Neural progenitor cell (in vitro differentiated cells): ENCODE data around the gene MIER2. TPM values are rescaled to one million over a fixed set of nuclear protein-coding genes. Genes with fewer than 3 reads are reported as not detected.

Source experiments
- DNase-seq: peaks from one replicate; pipeline ENCODE4 v3.0.0-alpha.2; 2016; ENCODE audit warnings: low spot score
- H2AFZ ChIP-seq: fragments of 200-600 bp; sonication (generic); replicated peaks from 2 replicates; pipeline ENCODE4 v1.6.1; 2016; ENCODE audit warnings: antibody characterized with exemption
- H3F3A ChIP-seq: fragments of 200-600 bp; sonication (generic); 2 replicates; pipeline ENCODE4 v1.6.1; 2016; ENCODE audit warnings: antibody characterized with exemption, low read depth
- H3K27ac ChIP-seq: fragments of 200-600 bp; sonication (generic); 2 replicates; pipeline ENCODE4 v1.5.1; 2016; ENCODE audit warnings: mild to moderate bottlenecking
- H3K27me3 ChIP-seq: fragments of 200-600 bp; sonication (generic); 2 replicates; pipeline ENCODE4 v1.6.1; 2016; ENCODE audit warnings: mild to moderate bottlenecking, moderate library complexity
- H3K36me3 ChIP-seq: fragments of 200-600 bp; sonication (generic); 2 replicates; pipeline ENCODE4 v1.5.1; 2016
- H3K4me1 ChIP-seq: fragments of 200-600 bp; sonication (generic); 2 replicates; pipeline ENCODE4 v1.6.1; 2016; ENCODE audit warnings: mixed run types
- H3K4me2 ChIP-seq: fragments of 200-600 bp; sonication (generic); 2 replicates; pipeline ENCODE4 v1.6.1; 2016
- H3K4me3 ChIP-seq: fragments of 200-600 bp; sonication (generic); 2 replicates; pipeline ENCODE4 v1.5.1; 2016
- H3K79me2 ChIP-seq: fragments of 200-600 bp; sonication (generic); 2 replicates; pipeline ENCODE4 v1.6.1; 2016; ENCODE audit warnings: low read depth
- H3K9ac ChIP-seq: fragments of 200-600 bp; sonication (generic); 2 replicates; pipeline ENCODE4 v1.6.1; 2016
- H3K9me3 ChIP-seq: fragments of 200-600 bp; sonication (generic); 2 replicates; pipeline ENCODE4 v1.5.1; 2016; ENCODE audit warnings: low read depth
- H4K20me1 ChIP-seq: fragments of 200-600 bp; sonication (generic); 2 replicates; pipeline ENCODE4 v1.6.1; 2016; ENCODE audit warnings: low read depth
- H3K27ac Mint-ChIP-seq: 3 replicates; pipeline ENCODE4 v1.8.0; 2021; ENCODE audit warnings: mixed read lengths
- H3K27me3 Mint-ChIP-seq: 2 replicates; pipeline ENCODE4 v1.8.0; 2022; ENCODE audit warnings: low read depth, mild to moderate bottlenecking, inconsistent platforms, moderate library complexity, mixed read lengths; ENCODE audit not compliant: insufficient read depth
- H3K36me3 Mint-ChIP-seq: 3 replicates; pipeline ENCODE4 v1.8.0; 2021; ENCODE audit warnings: mixed read lengths
- H3K4me1 Mint-ChIP-seq: 3 replicates; pipeline ENCODE4 v1.8.0; 2021; ENCODE audit warnings: mixed read lengths
- H3K4me3 Mint-ChIP-seq: 3 replicates; pipeline ENCODE4 v1.8.0; 2021; ENCODE audit warnings: mild to moderate bottlenecking, moderate library complexity, mixed read lengths
- H3K9me3 Mint-ChIP-seq: 3 replicates; pipeline ENCODE4 v1.8.0; 2020; ENCODE audit warnings: mixed read lengths
- EZH2 ChIP-seq: fragments of 200-600 bp; sonication (generic); IDR thresholded peaks from 2 replicates; pipeline ENCODE4 v1.6.1; 2017; ENCODE audit warnings: antibody characterized with exemption, mild to moderate bottlenecking, moderate library complexity
- EZH2phosphoT487 ChIP-seq: fragments of 200-600 bp; sonication (generic); IDR thresholded peaks from 2 replicates; pipeline ENCODE4 v1.6.1; 2017; ENCODE audit warnings: antibody characterized with exemption
- total RNA-seq: library from RNA; depleted of rRNA; stranded (reverse); fragments of >200 nt; gene quantifications from 2 replicates; pipeline ENCODE4 v1.2.3, GENCODE V29; 2015; ENCODE audit warnings: low replicate concordance
- TF ChIP-seq, protein P1 (sequence below): fragments of 200-600 bp; sonication (generic); IDR thresholded peaks from 2 replicates; pipeline ENCODE4 v1.5.1; 2017; ENCODE audit warnings: antibody characterized with exemption, mild to moderate bottlenecking

The MIER2 gene
- total RNA-seq, 1 donor from 2014 or later: 12.9 TPM

DNA sequence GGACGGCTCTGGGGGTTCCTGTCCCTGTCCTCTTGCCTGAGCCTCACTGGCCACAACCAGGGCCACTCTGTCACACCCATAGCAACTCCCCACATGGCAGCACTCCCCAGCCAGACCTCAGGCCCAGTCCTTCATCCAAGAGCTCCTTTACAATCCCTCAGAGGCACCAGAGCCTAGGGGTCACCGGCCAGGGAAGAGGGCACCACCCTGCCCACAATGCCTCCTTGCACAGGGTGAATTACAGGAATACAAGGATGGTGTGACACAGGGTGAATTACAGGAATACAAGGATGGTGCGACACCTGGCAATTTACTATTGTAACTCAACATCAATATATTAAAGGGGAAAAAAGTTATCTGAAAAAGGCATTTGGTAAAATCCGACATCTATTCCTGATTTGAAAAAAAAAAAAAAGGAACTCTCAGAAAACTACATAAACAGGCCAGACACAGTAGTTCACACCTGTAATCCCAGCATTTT is 16.5 kb downstream of the MIER2 start:
- peaks cover 52% of the 10 kb centered on the region for H3K79me2 ChIP-seq

DNA sequence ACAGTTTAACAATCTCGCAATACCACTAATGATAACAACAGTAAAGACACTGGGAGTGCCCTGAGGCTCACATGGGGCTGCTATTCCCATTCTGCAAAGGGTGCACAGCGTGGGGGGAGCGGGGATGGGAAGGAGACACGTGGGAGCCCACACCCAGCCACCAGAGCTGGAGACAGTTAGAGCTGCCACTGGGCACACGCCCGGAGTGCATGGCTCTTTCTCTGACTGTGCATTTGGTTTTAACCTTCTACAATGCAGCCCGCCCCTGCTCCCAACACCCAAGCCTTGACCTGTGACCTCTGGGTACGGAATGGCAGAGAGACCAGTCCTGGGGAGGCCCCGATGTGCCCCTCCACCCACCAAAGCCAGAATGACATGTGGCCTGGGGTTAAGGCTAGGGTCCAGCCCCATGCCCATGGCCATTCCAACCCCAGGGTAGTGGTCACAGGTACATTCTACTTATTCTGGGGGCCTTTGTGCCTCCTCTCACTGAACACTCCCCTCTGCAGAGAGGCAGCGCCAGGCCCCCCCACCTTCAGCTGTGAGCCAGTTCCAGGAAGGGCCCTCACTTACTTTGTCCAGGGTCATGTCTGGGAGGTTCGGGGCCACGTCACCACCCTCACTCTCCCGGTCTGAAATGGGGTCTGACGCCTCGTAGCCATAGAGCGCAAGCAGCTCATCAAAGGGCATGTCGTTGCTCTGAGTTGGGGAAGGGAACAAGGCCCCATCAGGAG is 17.1 kb downstream of the MIER2 start:
- H3K27me3 Mint-ChIP-seq: no peaks in the 10 kb centered on the region
- no peak overlapping the region for H3K27ac Mint-ChIP-seq
- no peak for TF ChIP-seq EZH2
- no peak for TF ChIP-seq EZH2phosphoT487
- TF ChIP-seq, protein P1, sequence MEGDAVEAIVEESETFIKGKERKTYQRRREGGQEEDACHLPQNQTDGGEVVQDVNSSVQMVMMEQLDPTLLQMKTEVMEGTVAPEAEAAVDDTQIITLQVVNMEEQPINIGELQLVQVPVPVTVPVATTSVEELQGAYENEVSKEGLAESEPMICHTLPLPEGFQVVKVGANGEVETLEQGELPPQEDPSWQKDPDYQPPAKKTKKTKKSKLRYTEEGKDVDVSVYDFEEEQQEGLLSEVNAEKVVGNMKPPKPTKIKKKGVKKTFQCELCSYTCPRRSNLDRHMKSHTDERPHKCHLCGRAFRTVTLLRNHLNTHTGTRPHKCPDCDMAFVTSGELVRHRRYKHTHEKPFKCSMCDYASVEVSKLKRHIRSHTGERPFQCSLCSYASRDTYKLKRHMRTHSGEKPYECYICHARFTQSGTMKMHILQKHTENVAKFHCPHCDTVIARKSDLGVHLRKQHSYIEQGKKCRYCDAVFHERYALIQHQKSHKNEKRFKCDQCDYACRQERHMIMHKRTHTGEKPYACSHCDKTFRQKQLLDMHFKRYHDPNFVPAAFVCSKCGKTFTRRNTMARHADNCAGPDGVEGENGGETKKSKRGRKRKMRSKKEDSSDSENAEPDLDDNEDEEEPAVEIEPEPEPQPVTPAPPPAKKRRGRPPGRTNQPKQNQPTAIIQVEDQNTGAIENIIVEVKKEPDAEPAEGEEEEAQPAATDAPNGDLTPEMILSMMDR: no peak
- no peak for DNase-seq
- Histone ChIP-seq H3K79me2 (peaks cover 58% of the 10 kb centered on the region), H3K27ac (no peak overlapping the region), H3F3A (no peaks in the 10 kb centered on the region), H3K36me3 (peaks cover 23% of the 10 kb centered on the region), H4K20me1 (no peaks in the 10 kb centered on the region), H2AFZ (no peak overlapping the region), H3K9ac (no peak overlapping the region), H3K4me3 (no peak overlapping the region), H3K9me3 (no peaks in the 10 kb centered on the region), H3K4me1 (no peaks in the 10 kb centered on the region), H3K27me3 (no peaks in the 10 kb centered on the region), H3K4me2 (no peak overlapping the region)
- peaks cover 40% of the 10 kb centered on the region for H3K36me3 Mint-ChIP-seq
- H3K4me1 Mint-ChIP-seq: no peaks in the 10 kb centered on the region
- H3K4me3 Mint-ChIP-seq: no peak overlapping the region
- H3K9me3 Mint-ChIP-seq: peaks cover 20% of the 10 kb centered on the region

More for the DNA sequence above, 16.5 kb downstream of the MIER2 start:
- Mint-ChIP-seq H3K4me3 (no peak overlapping the region), H3K9me3 (peaks cover 20% of the 10 kb centered on the region), H3K4me1 (no peaks in the 10 kb centered on the region), H3K27me3 (no peaks in the 10 kb centered on the region), H3K36me3 (peaks cover 40% of the 10 kb centered on the region), H3K27ac (no peak overlapping the region)
- Histone ChIP-seq H4K20me1 (no peaks in the 10 kb centered on the region), H3K36me3 (peaks cover 23% of the 10 kb centered on the region), H3K27me3 (no peaks in the 10 kb centered on the region), H3K4me2 (no peak overlapping the region), H3K4me3 (no peak overlapping the region), H3F3A (no peaks in the 10 kb centered on the region), H3K9me3 (no peaks in the 10 kb centered on the region), H3K9ac (no peak overlapping the region), H3K4me1 (no peaks in the 10 kb centered on the region), H2AFZ (no peak overlapping the region), H3K27ac (no peak overlapping the region)
- DNase-seq: no peak
- no peak for TF ChIP-seq EZH2phosphoT487
- no peak for TF ChIP-seq EZH2
- TF ChIP-seq, protein P1: no peak

- H3F3A ChIP-seq: no peaks in the 10 kb centered on the region
- H3K4me1 Mint-ChIP-seq: no peaks in the 10 kb centered on the region
- no peaks in the 10 kb centered on the region for H3K4me1 ChIP-seq
- no peak overlapping the region for H3K27ac ChIP-seq
- peaks cover 23% of the 10 kb centered on the region for H3K36me3 ChIP-seq
- no peak overlapping the region for H3K4me3 Mint-ChIP-seq
- no peak overlapping the region for H3K4me2 ChIP-seq
- no peaks in the 10 kb centered on the region for H3K27me3 ChIP-seq
- TF ChIP-seq EZH2phosphoT487 (no peak), EZH2 (no peak)
- TF ChIP-seq, protein P1: no peak
- H3K9me3 ChIP-seq: no peaks in the 10 kb centered on the region
- no peak overlapping the region for H3K27ac Mint-ChIP-seq
- peaks cover 56% of the 10 kb centered on the region for H3K79me2 ChIP-seq
- no peak overlapping the region for H2AFZ ChIP-seq
- peaks cover 20% of the 10 kb centered on the region for H3K9me3 Mint-ChIP-seq
- no peak overlapping the region for H3K9ac ChIP-seq
- peaks cover 40% of the 10 kb centered on the region for H3K36me3 Mint-ChIP-seq
- no peaks in the 10 kb centered on the region for H3K27me3 Mint-ChIP-seq
- DNase-seq: no peak
- no peaks in the 10 kb centered on the region for H4K20me1 ChIP-seq
- H3K4me3 ChIP-seq: no peak overlapping the region
Measured at GRCh38 chr19:326871-327270, 17.7 kb downstream of the MIER2 start.
